ENCODE data around the gene ADCY9.

Gene ADCY9

DNA sequence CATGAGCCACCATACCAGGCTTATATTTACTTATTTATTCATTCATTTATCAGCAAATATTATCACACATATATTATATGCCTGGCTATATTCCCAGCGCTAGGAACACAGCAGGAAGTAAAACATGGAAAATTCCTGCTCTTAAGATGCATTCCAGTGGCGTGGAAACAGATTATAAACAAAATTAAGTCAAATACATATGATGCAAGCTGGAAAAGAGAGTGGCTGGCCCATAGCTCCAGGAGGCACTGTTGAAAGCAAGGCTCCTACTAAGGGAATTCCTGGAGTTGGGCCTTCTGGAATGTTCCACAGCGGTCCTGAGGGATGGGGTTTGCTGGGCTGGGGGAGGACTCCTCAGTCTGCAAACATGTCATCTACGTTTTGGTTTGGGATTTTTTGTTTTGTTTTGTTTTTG lies 18.4 kb downstream of the ADCY9 start:
- in situ Hi-C loops (cut with HindIII; ENCODE audit: low sequenced_read_pairs): no loop called here
- TF ChIP-seq, protein P1, sequence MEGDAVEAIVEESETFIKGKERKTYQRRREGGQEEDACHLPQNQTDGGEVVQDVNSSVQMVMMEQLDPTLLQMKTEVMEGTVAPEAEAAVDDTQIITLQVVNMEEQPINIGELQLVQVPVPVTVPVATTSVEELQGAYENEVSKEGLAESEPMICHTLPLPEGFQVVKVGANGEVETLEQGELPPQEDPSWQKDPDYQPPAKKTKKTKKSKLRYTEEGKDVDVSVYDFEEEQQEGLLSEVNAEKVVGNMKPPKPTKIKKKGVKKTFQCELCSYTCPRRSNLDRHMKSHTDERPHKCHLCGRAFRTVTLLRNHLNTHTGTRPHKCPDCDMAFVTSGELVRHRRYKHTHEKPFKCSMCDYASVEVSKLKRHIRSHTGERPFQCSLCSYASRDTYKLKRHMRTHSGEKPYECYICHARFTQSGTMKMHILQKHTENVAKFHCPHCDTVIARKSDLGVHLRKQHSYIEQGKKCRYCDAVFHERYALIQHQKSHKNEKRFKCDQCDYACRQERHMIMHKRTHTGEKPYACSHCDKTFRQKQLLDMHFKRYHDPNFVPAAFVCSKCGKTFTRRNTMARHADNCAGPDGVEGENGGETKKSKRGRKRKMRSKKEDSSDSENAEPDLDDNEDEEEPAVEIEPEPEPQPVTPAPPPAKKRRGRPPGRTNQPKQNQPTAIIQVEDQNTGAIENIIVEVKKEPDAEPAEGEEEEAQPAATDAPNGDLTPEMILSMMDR (IDR thresholded peaks at IDR 0.05; ENCODE audit: low read depth, low read length, missing control alignments): no peak
- DNase-seq (ENCODE audit: low read depth): no peak

DNA sequence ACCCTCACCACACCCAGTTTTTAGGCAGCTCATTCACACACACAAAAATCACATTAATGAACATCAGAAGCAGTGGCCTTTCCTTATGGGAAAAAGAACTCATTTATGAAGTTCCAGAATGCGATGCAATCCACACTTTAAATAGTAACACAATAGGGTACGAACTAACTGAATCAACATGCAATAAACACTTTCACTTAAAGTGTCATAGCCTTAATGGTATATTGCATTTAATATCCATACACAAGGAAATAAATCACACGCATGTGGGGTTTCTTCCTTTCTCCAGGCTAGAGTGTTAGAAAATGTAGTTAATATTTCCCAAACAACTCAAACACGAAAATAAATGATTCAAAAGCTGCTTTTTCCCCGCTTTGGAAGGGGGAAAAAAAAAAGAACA lies 19.7 kb downstream of the ADCY9 start:
- TF ChIP-seq, protein P1 (IDR thresholded peaks at IDR 0.05; ENCODE audit: low read depth, low read length, missing control alignments): no peak
- no peak for DNase-seq (ENCODE audit: low read depth)
- in situ Hi-C loops (cut with HindIII; ENCODE audit: low sequenced_read_pairs): no loop called here
- H3K4me3 ChIP-seq (ENCODE audit: low read depth, low read length): no peak overlapping the region

More for the DNA sequence above, 18.4 kb downstream of the ADCY9 start:
- no peak overlapping the region for H3K4me3 ChIP-seq (ENCODE audit: low read depth, low read length)

DNA sequence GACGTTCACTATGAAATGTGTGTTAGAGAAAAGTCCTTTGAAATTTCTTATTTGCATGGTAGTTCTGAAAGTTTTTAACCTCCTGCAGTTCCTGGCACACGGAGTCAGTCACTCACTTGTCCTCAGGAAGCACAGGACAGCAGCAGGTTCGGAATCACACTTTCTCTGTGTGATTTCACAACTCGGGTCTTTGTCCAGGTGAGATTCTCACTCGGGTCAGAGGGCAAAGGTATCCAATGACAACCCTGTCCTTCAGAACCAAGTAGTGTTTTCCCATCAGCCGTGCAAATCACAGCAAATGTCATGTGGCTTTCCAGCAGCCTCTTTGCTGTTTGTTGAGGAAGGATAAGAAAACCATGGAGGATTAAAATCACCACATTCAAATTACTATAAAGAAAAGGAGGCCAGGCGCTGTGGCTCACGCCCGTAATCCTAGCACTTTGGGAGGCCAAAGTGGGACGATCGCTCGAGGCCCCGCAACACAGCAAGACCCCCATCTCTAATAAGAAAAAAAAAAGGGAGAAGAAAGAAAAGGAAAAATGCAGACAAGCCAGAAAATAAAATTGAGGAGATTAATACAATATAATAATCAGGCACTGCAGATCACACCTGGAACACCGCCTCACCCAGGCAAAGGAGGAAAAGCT lies 22.0 kb downstream of the ADCY9 start:
- no peak overlapping the region for H3K4me3 ChIP-seq (ENCODE audit: low read depth, low read length)
- TF ChIP-seq, protein P1 (IDR thresholded peaks at IDR 0.05; ENCODE audit: low read depth, low read length, missing control alignments): no peak
- in situ Hi-C loops (cut with HindIII; ENCODE audit: low sequenced_read_pairs): no loop called here
- DNase-seq (ENCODE audit: low read depth): no peak

DNA sequence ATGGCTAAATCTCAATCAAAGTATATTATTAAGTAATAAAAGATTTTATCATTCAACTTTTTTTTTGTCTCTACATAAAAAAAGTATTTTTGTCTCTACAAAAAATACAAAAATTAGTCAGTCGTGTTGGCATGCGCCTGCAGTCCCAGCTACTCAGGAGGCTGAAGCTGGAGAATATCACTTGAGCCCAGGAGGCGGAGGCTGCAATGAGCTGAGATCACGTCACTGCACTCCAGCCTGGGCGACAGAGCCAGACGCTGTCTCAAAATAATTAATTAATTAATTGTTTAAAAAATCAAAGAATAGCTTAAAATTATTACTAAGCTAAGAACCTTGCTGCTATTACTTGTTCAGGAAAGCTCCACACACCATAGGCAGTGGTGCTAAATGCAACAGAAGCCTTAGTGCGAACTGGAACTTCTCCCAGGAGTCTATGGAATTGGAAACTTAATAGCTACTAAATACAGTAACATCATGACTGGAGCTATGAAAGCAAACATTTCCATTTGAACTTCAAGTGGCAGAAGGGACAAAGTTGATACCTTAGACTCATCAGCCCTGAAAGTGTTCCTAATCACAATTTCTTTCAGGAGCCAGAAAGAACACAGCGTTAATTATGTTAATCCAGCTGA lies 22.6 kb downstream of the ADCY9 start:
- TF ChIP-seq, protein P1 (IDR thresholded peaks at IDR 0.05; ENCODE audit: low read depth, low read length, missing control alignments): no peak
- no peak for DNase-seq (ENCODE audit: low read depth)
- no peak overlapping the region for H3K4me3 ChIP-seq (ENCODE audit: low read depth, low read length)
- in situ Hi-C loops (cut with HindIII; ENCODE audit: low sequenced_read_pairs): no loop called here

DNA sequence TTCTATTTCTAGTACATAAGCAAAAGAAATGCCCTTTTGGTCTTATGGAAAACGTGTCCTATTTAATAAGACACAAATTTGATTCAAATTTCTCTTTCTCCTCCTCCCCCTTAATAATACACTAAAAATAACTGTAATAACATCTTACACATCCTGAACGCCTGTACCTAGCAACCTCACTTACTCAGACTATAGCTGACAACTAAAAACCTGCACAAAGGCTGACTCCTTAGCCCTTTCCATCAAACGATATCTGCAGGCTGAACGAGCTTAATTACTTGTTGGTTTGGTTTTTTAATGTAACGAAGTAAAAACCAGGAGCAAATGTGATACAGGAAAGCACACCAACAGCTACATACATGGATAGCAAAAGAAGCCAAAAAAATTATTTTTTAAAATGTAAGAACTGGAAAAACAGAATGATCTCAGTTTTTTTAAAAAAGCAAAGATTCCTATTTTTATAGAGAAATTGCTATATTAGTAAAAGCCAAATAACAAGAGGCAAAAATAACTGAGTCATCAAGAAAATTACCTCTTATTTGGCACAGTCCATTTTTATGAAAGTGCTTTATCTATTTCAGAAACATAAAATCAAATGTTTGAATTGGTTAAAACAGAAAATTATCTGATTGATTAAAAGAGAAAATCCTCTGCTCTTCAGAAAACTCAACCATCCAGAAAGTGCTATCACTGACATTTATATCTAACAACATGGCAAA lies 23.5 kb downstream of the ADCY9 start:
- no peak overlapping the region for H3K4me3 ChIP-seq (ENCODE audit: low read depth, low read length)
- in situ Hi-C loops (cut with HindIII; ENCODE audit: low sequenced_read_pairs): no loop called here
- TF ChIP-seq, protein P1 (IDR thresholded peaks at IDR 0.05; ENCODE audit: low read depth, low read length, missing control alignments): no peak
- DNase-seq (ENCODE audit: low read depth): no peak

DNA sequence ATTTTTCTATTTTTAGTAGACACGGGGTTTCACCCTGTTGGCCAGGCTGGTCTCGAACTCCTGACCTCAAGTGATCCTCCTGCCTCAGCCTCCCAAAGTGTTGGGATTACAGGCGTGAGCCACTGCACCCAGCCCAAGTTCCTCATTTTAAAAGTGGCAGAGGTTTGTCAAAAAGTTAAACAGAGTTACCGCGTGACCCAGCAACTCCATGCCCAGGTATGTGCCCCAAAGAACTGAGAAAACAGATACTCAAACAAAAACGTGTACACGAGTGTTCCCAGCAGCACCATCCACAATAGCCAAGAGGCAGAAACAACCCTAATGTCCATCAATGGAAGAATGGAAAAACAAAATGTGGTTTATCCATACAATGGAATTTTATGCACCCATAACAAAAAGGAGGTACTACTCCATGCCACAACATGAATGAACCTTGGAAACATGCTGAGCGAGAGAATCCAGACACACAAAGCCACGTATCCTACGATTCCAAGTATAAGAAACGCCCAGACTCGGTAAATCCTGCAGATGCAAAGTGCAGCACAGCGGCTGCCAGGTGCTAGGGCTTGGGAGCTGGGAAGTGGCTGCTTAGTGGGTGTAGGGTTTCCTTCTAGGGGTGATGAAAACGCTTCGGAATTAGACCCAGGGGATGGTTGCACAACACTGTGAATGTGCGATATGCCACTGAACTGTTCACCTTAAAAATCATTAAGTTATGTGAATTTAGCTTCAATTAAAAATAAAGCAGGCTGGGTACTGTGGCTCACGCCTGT lies 24.8 kb downstream of the ADCY9 start:
- no peak for DNase-seq (ENCODE audit: low read depth)
- TF ChIP-seq, protein P1 (IDR thresholded peaks at IDR 0.05; ENCODE audit: low read depth, low read length, missing control alignments): no peak
- in situ Hi-C loops (cut with HindIII; ENCODE audit: low sequenced_read_pairs): no loop called here

More for the DNA sequence above, 24.8 kb downstream of the ADCY9 start:
- H3K4me3 ChIP-seq (ENCODE audit: low read depth, low read length): no peak overlapping the region

Measured in astrocyte of the cerebellum (primary cell).